ENCODE data around the gene PNCK. TPM values are rescaled to one million over a fixed set of nuclear protein-coding genes. Genes with fewer than 3 reads are reported as not detected.

The PNCK gene
- total and polyA plus RNA-seq, 7 experiments from 2014 or later: 0.35 to 1.1 (median 0.58) TPM; not detected in 4

DNA sequence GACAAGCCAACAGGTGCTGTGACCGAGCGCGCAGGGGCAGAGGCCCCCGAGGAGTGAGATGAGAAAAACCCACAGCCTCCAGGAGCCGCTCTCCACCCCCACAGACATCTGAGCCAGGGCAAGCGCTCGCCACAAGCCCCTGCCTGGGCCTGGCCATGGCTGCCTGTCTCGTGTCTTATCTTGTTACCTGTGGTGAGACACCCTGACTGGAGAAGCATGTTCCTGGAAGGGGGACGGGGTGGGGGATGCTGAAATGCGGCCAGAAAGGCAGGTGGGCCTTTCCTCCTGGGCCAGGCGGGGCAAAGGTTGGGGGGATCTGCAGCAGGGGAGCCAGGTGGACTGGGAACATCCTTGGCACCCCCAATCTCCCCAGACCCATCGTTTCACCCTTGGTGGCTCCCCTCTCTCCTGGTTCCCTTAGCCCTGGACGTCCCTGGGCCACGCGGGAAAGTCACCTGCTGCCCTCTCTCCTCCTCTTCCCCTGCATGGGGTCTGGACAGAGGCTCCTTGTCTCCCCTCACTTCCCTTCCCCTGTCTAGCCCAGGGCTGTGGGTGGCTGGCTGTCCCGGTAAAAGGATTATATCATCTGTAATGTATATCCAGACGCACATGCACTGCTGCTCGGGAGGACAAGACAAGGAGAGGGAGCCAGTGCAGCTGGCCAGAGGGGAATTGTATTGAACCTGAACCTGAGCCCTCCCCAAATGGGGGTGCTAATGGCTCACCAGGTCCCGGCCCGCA is 35.0 kb downstream of the PNCK start:
- H3K27me3 ChIP-seq (ENCODE audit: control insufficient read depth in 2 of 2, insufficient read depth in 2 of 2, low read length in 2 of 2): no peaks in the 10 kb centered on the region
- ChIA-PET POLR2A (no interaction called here), CTCF (no interaction called here)
- H3K27me3 Mint-ChIP-seq: peaks cover 5 to 23% (median 16%) of the 10 kb centered on the region in 5 donors
- peaks cover 0 to 14% (median 9%) of the 10 kb centered on the region in 7 donors for H3K4me1 Mint-ChIP-seq
- no peaks in the 10 kb centered on the region for H3K9me3 Mint-ChIP-seq
- DNase-seq (no peak), ATAC-seq (no peak)
- no peak overlapping the region for H3K4me3 ChIP-seq (ENCODE audit: low read length)
- no peaks in the 10 kb centered on the region for H3K36me3 Mint-ChIP-seq
- no peak overlapping the region for H3K27ac Mint-ChIP-seq
- no peaks in the 10 kb centered on the region for H3K9me3 ChIP-seq (ENCODE audit: control insufficient read depth in 2 of 3, low read length in 3 of 3)
- no peaks in the 10 kb centered on the region for H3K36me3 ChIP-seq (ENCODE audit: control insufficient read depth in 2 of 3, insufficient read depth in 3 of 3, low read length in 3 of 3)
- H3K4me1 ChIP-seq (ENCODE audit: control insufficient read depth in 2 of 2, insufficient read depth in 2 of 2, low read length in 2 of 2): peaks cover 0 to under 1% of the 10 kb centered on the region in 2 donors
- intact Hi-C loops (cut with micrococcal nuclease): no loop called here
- H3K27ac ChIP-seq (ENCODE audit: low read depth, low read length): no peak overlapping the region
- no peak overlapping the region for H3K4me3 Mint-ChIP-seq

DNA sequence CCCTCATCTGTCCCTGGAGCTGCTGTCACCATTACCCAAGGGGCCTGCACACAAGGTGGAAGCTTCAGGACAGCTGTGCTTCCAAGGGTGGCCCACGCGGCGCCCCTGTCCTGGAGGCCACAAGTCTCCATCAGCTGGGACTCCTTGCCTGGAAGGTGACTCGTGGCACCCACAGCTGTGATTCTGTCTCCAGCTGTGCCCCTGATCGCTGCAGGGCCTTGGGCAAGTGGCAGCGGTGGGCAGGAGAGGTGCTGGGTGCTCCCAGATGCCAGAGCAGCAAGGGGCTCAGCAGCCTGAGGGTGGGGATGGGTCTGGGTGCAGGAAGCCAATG is 35.6 kb downstream of the PNCK start:
- ChIA-PET CTCF (no interaction called here), POLR2A (no interaction called here)
- Mint-ChIP-seq H3K9me3 (no peaks in the 10 kb centered on the region), H3K27ac (no peak overlapping the region), H3K27me3 (peaks cover 5 to 17% (median 13%) of the 10 kb centered on the region in 5 donors), H3K4me3 (no peak overlapping the region), H3K36me3 (no peaks in the 10 kb centered on the region), H3K4me1 (peaks cover 0 to 10% (median 8%) of the 10 kb centered on the region in 7 donors)
- Histone ChIP-seq H3K27me3 (ENCODE audit: control insufficient read depth in 2 of 2, insufficient read depth in 2 of 2, low read length in 2 of 2) (no peaks in the 10 kb centered on the region), H3K27ac (ENCODE audit: low read depth, low read length) (no peak overlapping the region), H3K9me3 (ENCODE audit: control insufficient read depth in 2 of 3, low read length in 3 of 3) (no peaks in the 10 kb centered on the region), H3K4me1 (ENCODE audit: control insufficient read depth in 2 of 2, insufficient read depth in 2 of 2, low read length in 2 of 2) (no peaks in the 10 kb centered on the region), H3K36me3 (ENCODE audit: control insufficient read depth in 2 of 3, insufficient read depth in 3 of 3, low read length in 3 of 3) (no peaks in the 10 kb centered on the region), H3K4me3 (ENCODE audit: low read length) (no peak overlapping the region)
- intact Hi-C loops (cut with micrococcal nuclease): no loop called here
- DNase-seq: no peak
- no peak for ATAC-seq

DNA sequence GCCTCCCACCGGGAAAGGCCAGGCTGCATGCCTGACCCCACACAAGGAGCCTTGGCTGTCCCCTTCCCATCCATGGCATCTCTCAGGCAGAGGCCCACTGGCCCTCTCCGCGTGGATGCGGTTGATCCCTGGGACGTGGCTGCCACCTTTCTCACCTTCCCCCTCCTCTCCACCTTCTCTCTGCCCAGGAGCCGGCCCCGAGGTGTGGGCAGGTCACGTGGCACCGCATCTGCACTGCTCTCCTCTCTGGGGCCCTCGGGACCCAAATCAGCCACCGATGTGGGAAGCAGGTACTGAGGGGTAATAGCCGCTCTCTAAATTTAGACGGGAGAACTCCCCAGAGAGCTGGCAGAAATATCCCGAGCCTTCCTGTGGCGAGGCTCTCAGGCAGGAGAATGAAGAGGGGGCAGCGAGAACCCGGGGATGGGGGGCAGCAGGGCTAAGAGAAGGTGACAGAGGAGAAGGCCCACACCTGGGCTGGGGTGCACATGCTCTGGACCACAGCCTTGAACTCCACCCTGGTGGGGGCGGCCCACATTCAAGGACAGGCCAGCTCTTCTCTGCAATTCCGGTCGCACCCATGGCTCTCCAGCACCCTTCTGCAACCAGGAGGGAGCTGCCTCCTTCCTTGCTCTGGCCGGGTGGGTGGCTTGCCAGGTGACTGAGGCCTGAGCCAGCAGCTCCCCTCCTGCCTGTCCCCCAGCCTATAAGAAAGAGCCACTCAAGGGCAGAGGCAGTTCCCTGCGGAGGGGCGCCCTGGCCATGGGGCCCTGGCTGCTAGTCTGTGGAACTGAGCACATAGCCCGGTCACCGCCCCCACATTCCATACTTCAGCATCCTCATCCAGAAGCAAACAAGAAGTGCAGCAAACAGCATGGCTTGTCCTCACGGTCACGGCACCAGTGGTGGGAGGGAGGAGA is 36.2 kb downstream of the PNCK start:
- no peaks in the 10 kb centered on the region for H3K4me1 ChIP-seq (ENCODE audit: control insufficient read depth in 2 of 2, insufficient read depth in 2 of 2, low read length in 2 of 2)
- ChIA-PET POLR2A (no interaction called here), CTCF (no interaction called here)
- ATAC-seq (no peak), DNase-seq (no peak)
- no peaks in the 10 kb centered on the region for H3K27me3 ChIP-seq (ENCODE audit: control insufficient read depth in 2 of 2, insufficient read depth in 2 of 2, low read length in 2 of 2)
- no peak overlapping the region for H3K27ac ChIP-seq (ENCODE audit: low read depth, low read length)
- intact Hi-C loops (cut with micrococcal nuclease): no loop called here
- no peaks in the 10 kb centered on the region for H3K36me3 ChIP-seq (ENCODE audit: control insufficient read depth in 2 of 3, insufficient read depth in 3 of 3, low read length in 3 of 3)
- H3K4me3 ChIP-seq (ENCODE audit: low read length): no peak overlapping the region
- no peaks in the 10 kb centered on the region for H3K9me3 Mint-ChIP-seq
- peaks cover 4 to 12% (median 9%) of the 10 kb centered on the region in 5 donors for H3K27me3 Mint-ChIP-seq
- no peak overlapping the region for H3K4me3 Mint-ChIP-seq
- H3K9me3 ChIP-seq (ENCODE audit: control insufficient read depth in 2 of 3, low read length in 3 of 3): no peaks in the 10 kb centered on the region
- no peaks in the 10 kb centered on the region for H3K36me3 Mint-ChIP-seq
- H3K27ac Mint-ChIP-seq: no peak overlapping the region
- peaks cover 0 to 6% (median 4%) of the 10 kb centered on the region in 7 donors for H3K4me1 Mint-ChIP-seq

DNA sequence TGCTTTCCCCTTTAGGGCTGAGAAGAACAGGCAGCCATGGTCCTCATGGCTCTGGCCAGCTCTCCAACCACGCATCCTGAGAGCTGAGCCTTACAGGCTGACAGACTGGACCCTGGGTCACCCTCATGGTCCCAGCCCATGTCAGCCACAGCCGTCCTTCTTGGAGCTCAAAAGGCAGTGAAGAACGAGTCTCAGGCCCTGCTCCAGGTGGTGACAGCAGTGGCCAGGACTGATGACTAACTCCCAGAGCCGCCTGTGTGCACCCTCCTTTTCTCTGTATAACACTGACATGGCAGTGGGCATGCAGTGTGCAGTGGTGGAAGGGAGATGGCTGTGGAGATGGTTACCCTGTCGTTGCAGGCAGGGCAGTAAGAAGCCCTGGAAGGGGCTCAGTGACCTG is 36.9 kb downstream of the PNCK start:
- Mint-ChIP-seq H3K36me3 (no peaks in the 10 kb centered on the region), H3K9me3 (peaks cover 0 to 4% (median 0%) of the 10 kb centered on the region in 11 donors), H3K4me1 (peaks cover 0 to 5% (median 3%) of the 10 kb centered on the region in 7 donors), H3K27ac (no peak overlapping the region), H3K4me3 (no peak overlapping the region), H3K27me3 (peaks cover 4 to 11% (median 8%) of the 10 kb centered on the region in 5 donors)
- DNase-seq: no peak
- intact Hi-C loops (cut with micrococcal nuclease): no loop called here
- Histone ChIP-seq H3K4me3 (ENCODE audit: low read length) (no peak overlapping the region), H3K4me1 (ENCODE audit: control insufficient read depth in 2 of 2, insufficient read depth in 2 of 2, low read length in 2 of 2) (no peaks in the 10 kb centered on the region), H3K9me3 (ENCODE audit: control insufficient read depth in 2 of 3, low read length in 3 of 3) (no peaks in the 10 kb centered on the region), H3K27me3 (ENCODE audit: control insufficient read depth in 2 of 2, insufficient read depth in 2 of 2, low read length in 2 of 2) (no peaks in the 10 kb centered on the region), H3K27ac (ENCODE audit: low read depth, low read length) (no peak overlapping the region), H3K36me3 (ENCODE audit: control insufficient read depth in 2 of 3, insufficient read depth in 3 of 3, low read length in 3 of 3) (no peaks in the 10 kb centered on the region)
- CTCF ChIA-PET: no interaction called here
- POLR2A ChIA-PET: no interaction called here
- ATAC-seq: no peak

DNA sequence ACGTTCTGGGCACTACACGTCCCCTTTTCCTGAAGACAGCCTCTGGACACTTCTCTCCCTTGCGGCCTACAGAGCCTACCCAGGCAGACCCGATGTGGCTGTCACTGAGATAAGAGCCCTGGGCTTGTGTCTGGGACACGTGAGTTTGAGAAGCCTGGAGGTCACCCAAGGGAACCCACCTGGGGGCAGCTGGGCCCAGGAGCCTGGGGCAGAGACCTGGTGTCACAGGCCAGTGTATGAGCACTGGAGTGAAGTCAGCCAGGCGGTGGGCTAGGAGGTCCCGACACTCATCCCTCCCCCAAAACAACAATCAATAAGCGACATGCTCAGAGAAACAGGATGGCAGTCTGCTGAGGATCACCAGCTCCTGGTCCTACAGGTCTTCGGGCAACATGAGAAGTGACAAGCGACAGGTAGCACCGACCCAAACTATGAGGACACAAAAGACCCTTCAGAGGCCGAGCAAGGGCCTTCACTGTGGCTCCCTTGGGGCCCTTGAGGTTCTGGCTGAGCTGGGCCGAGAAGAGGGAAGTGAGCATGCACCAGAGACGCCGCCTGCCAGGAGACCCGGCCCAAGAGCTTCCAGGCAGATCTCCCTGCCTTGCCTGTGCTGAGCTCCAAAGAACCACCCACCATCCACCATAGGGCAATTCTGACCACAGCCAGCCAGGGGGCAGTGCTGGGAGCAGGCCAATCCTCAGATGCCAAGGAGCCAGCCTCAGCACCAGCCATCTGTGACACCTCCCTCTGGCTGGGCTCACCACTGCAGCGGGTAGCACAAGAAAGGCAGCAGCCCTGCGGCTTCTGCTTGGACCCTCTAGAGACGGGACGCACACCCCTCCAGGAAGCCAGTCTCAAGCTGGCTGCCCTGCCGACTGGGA is 37.6 kb downstream of the PNCK start:
- H3K4me3 ChIP-seq (ENCODE audit: low read length): no peak overlapping the region
- POLR2A ChIA-PET: no interaction called here
- H3K27ac Mint-ChIP-seq: no peak overlapping the region
- CTCF ChIA-PET: interaction anchor here (0.7 kb wide), 1 partner anchor 11 kb away, joined by 3 read pairs; no protein-coding TSS in a partner anchor
- peaks cover 0 to 8% (median 4%) of the 10 kb centered on the region in 5 donors for H3K27me3 Mint-ChIP-seq
- no peaks in the 10 kb centered on the region for H3K27me3 ChIP-seq (ENCODE audit: control insufficient read depth in 2 of 2, insufficient read depth in 2 of 2, low read length in 2 of 2)
- no peak overlapping the region for H3K4me3 Mint-ChIP-seq
- ATAC-seq: peak; percentile 49
- H3K27ac ChIP-seq (ENCODE audit: low read depth, low read length): no peak overlapping the region
- DNase-seq: no peak
- H3K9me3 Mint-ChIP-seq: peaks cover 0 to 10% (median 3%) of the 10 kb centered on the region in 11 donors
- H3K36me3 ChIP-seq (ENCODE audit: control insufficient read depth in 2 of 3, insufficient read depth in 3 of 3, low read length in 3 of 3): no peaks in the 10 kb centered on the region
- no peaks in the 10 kb centered on the region for H3K4me1 Mint-ChIP-seq
- intact Hi-C loops (cut with micrococcal nuclease): no loop called here
- H3K9me3 ChIP-seq (ENCODE audit: control insufficient read depth in 2 of 3, low read length in 3 of 3): no peaks in the 10 kb centered on the region
- no peaks in the 10 kb centered on the region for H3K4me1 ChIP-seq (ENCODE audit: control insufficient read depth in 2 of 2, insufficient read depth in 2 of 2, low read length in 2 of 2)
- no peaks in the 10 kb centered on the region for H3K36me3 Mint-ChIP-seq

DNA sequence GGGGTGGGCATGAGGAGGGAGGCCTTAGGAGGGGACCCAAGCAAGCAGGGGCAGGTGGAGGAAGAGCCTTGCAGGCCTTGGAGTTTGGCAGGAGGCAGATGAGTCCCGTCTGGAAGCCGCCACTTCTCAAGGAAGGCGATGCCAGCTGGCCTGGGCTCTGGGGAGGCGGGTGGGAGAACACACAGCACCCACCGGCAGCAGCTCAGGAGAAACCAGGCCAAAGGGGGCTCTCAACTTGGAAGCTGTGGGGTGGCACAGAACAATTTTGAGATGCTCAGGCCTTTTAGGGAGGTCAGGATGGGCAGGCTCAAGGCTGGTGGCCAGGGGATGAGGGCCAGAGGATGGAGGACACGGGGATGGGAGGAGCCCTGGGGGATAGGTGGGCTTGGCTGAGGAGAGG is 38.2 kb downstream of the PNCK start:
- peaks cover 0 to 10% (median 0%) of the 10 kb centered on the region in 5 donors for H3K27me3 Mint-ChIP-seq
- peaks cover 0 to 14% (median 4%) of the 10 kb centered on the region in 11 donors for H3K9me3 Mint-ChIP-seq
- ChIA-PET CTCF (no interaction called here), POLR2A (no interaction called here)
- no peak overlapping the region for H3K4me3 ChIP-seq (ENCODE audit: low read length)
- no peak overlapping the region for H3K27ac Mint-ChIP-seq
- no peak overlapping the region for H3K4me3 Mint-ChIP-seq
- DNase-seq (no peak), ATAC-seq (no peak)
- no peaks in the 10 kb centered on the region for H3K27me3 ChIP-seq (ENCODE audit: control insufficient read depth in 2 of 2, insufficient read depth in 2 of 2, low read length in 2 of 2)
- no peaks in the 10 kb centered on the region for H3K4me1 Mint-ChIP-seq
- no peaks in the 10 kb centered on the region for H3K36me3 Mint-ChIP-seq
- H3K9me3 ChIP-seq (ENCODE audit: control insufficient read depth in 2 of 3, low read length in 3 of 3): no peaks in the 10 kb centered on the region
- H3K27ac ChIP-seq (ENCODE audit: low read depth, low read length): no peak overlapping the region
- intact Hi-C loops (cut with micrococcal nuclease): no loop called here
- no peaks in the 10 kb centered on the region for H3K36me3 ChIP-seq (ENCODE audit: control insufficient read depth in 2 of 3, insufficient read depth in 3 of 3, low read length in 3 of 3)
- no peaks in the 10 kb centered on the region for H3K4me1 ChIP-seq (ENCODE audit: control insufficient read depth in 2 of 2, insufficient read depth in 2 of 2, low read length in 2 of 2)

All from naive thymus-derived CD4-positive, alpha-beta T cell (primary cell).